NB4 (cell line): ENCODE results near the gene DLG2.

Experiments
- DNase-seq: peaks from one replicate; pipeline ENCODE4 v3.0.0; 2010; ENCODE audit warnings: low read depth
- H3K4me3 ChIP-seq: one replicate; pipeline ENCODE4 v1.5.1; 2011; ENCODE audit warnings: mild to moderate bottlenecking, low read depth, low read length, moderate library complexity
- CTCF ChIP-seq: IDR thresholded peaks from one replicate; pipeline ENCODE4 v1.5.1; 2012; ENCODE audit warnings: low read depth, low read length
- MYC ChIP-seq: IDR thresholded peaks from 2 replicates; pipeline ENCODE4 v1.6.1; 2011; ENCODE audit warnings: low read depth, low read length
- POLR2A ChIP-seq: IDR thresholded peaks from 2 replicates; pipeline ENCODE4 v1.6.1; 2011; ENCODE audit warnings: mild to moderate bottlenecking; ENCODE audit not compliant: insufficient read length; ENCODE audit errors: extremely low read depth
- TF ChIP-seq, protein P1 (sequence below): IDR thresholded peaks from 2 replicates; pipeline ENCODE4 v1.6.1; 2011; ENCODE audit warnings: low read depth, low read length

The DLG2 gene

DNA sequence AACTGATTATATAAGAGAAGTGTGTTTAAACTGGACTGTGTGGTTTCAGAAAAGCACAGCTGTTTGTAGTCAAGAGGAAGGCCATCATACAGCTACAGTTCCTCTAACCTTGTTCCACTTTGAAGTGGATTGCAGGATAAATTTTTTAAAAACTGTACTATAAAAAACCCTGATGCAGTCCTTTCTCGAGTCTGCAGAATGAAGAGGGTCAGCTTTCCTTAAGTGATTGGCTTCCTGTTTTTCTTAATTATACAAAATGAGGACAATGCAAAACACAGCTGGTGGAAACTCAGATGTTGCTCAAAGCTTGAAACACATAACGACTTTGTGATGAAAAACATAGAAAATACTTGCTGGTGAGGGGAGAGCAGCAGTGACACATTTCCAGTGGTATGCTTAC lies 1060.5 kb downstream of the DLG2 start:
- DNase-seq = no peak
- TF ChIP-seq POLR2A = no peak
- no peak overlapping the region for H3K4me3 ChIP-seq

DNA sequence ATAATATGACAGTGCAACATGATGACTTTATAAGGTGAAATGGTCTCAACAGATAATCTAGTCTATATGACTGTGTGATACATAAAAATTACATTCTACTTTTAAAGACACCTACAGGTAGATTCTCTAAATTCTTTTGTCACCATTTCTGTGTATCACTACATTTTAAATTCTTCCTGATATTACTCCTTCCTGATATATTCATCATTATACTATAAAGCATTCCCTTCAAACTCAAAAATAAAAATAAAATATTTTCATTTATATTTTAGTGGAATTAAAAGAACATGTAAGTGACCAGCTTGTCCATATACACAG lies 1062.3 kb downstream of the DLG2 start:
- TF ChIP-seq, protein P1, sequence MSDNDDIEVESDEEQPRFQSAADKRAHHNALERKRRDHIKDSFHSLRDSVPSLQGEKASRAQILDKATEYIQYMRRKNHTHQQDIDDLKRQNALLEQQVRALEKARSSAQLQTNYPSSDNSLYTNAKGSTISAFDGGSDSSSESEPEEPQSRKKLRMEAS = no peak
- TF ChIP-seq POLR2A (no peak), MYC (no peak), CTCF (no peak)
- DNase-seq = no peak
- no peak overlapping the region for H3K4me3 ChIP-seq

- DNase-seq = peak; percentile 49
- TF ChIP-seq CTCF = peak; percentile 89
- no peak for TF ChIP-seq POLR2A
- H3K4me3 ChIP-seq = no peak overlapping the region
Measured at GRCh38 chr11:84564180-84564866, 1062.8 kb downstream of the DLG2 start.

GRCh38 chr11:84563356-84563755 lies 1063.8 kb downstream of the DLG2 start:
- no peak for DNase-seq
- no peak overlapping the region for H3K4me3 ChIP-seq
- no peak for TF ChIP-seq CTCF

- no peak for DNase-seq
- TF ChIP-seq, protein P1 = no peak
- no peak for TF ChIP-seq CTCF
- TF ChIP-seq POLR2A = no peak
- no peak for TF ChIP-seq MYC
- H3K4me3 ChIP-seq = no peak overlapping the region
Measured at GRCh38 chr11:84560206-84560605, 1066.9 kb downstream of the DLG2 start.

GRCh38 chr11:84558085-84558905 lies 1068.8 kb downstream of the DLG2 start:
- no peak overlapping the region for H3K4me3 ChIP-seq
- TF ChIP-seq, protein P1 = no peak
- TF ChIP-seq MYC = no peak
- no peak for TF ChIP-seq POLR2A
- peak; percentile 92 for TF ChIP-seq CTCF
- peak; percentile 62 for DNase-seq
